Small intestine (tissue), 7 donors: Measurements from ENCODE around the gene CDK5. TPM values are rescaled to one million over a fixed set of nuclear protein-coding genes. Genes with fewer than 3 reads are reported as not detected.

Source experiments
- DNase-seq, 2 donors: peaks; one replicate each; pipeline versions ENCODE4 v3.0.0 to v3.0.0-alpha.2; 2013
- FAIRE-seq: peaks from 2 replicates; lab custom pipeline; 2012; peaks lifted over from hg19 to GRCh38; lab: Jason Lieb, UNC
- H3K27ac ChIP-seq, 3 donors: one replicate each; pipeline ENCODE4 v1.5.1; 2013; ENCODE audit warnings: low read length in 2 of 3, mild to moderate bottlenecking in 2 of 3, control low read depth in 1 of 3, inconsistent platforms in 1 of 3, low read depth in 1 of 3, moderate library complexity in 1 of 3
- H3K27me3 ChIP-seq, 3 donors: one replicate each; pipeline ENCODE4 v1.6.1; 2013; ENCODE audit warnings: low read length in 3 of 3, inconsistent platforms in 1 of 3; ENCODE audit not compliant: control insufficient read depth in 3 of 3, insufficient read depth in 3 of 3
- H3K36me3 ChIP-seq, 3 donors: one replicate each; pipeline ENCODE4 v1.6.1; 2013; ENCODE audit warnings: low read length in 3 of 3, inconsistent platforms in 1 of 3, low read depth in 1 of 3, mild to moderate bottlenecking in 1 of 3, moderate library complexity in 1 of 3; ENCODE audit not compliant: control insufficient read depth in 3 of 3, insufficient read depth in 2 of 3
- H3K4me1 ChIP-seq, 3 donors: one replicate each; pipeline ENCODE4 v1.6.1; 2013; ENCODE audit warnings: low read length in 2 of 3, inconsistent platforms in 1 of 3, low read depth in 1 of 3, mild to moderate bottlenecking in 1 of 3, moderate library complexity in 1 of 3; ENCODE audit not compliant: control insufficient read depth in 3 of 3, insufficient read depth in 2 of 3
- H3K4me3 ChIP-seq, 3 donors: one replicate each; pipeline ENCODE4 v1.5.1; 2013; ENCODE audit warnings: low read length in 3 of 3, control low read depth in 1 of 3, inconsistent platforms in 1 of 3, low read depth in 1 of 3, mild to moderate bottlenecking in 1 of 3, moderate library complexity in 1 of 3
- H3K9me3 ChIP-seq, 2 donors: one replicate each; pipeline ENCODE4 v1.6.1; 2013; ENCODE audit warnings: low read depth in 1 of 2, low read length in 1 of 2; ENCODE audit not compliant: control insufficient read depth in 2 of 2, insufficient read depth in 1 of 2
- WGBS, 3 donors: extraction: QIAGEN DNeasy Blood & Tissue Kit; methylation state at CpG; one replicate each; pipeline ENCODE4 v1.1.7; 2013; 5-methylcytosine and 5-hydroxymethylcytosine counted together
- polyA plus RNA-seq, 4 donors: library from polyadenylated mRNA; stranded (reverse) in 3 of 4; unstranded in 1 of 4; fragments of 200-250 nt in 3 of 4; fragments of 120-200 nt in 1 of 4; gene quantifications; one replicate each; pipeline versions ENCODE4 v1.2.1 to v1.2.3, GENCODE V29; 2013
- donor health status: healthy with polysubstance abuse.
- donor health status: control.
- donor health status: control.
- donor health status: Bipolar disorder and iron deficiency.
- donor health status: healthy.

The CDK5 gene
- polyA plus RNA-seq, 4 donors = 10.8 to 19.7 (median 11.9) TPM

DNA sequence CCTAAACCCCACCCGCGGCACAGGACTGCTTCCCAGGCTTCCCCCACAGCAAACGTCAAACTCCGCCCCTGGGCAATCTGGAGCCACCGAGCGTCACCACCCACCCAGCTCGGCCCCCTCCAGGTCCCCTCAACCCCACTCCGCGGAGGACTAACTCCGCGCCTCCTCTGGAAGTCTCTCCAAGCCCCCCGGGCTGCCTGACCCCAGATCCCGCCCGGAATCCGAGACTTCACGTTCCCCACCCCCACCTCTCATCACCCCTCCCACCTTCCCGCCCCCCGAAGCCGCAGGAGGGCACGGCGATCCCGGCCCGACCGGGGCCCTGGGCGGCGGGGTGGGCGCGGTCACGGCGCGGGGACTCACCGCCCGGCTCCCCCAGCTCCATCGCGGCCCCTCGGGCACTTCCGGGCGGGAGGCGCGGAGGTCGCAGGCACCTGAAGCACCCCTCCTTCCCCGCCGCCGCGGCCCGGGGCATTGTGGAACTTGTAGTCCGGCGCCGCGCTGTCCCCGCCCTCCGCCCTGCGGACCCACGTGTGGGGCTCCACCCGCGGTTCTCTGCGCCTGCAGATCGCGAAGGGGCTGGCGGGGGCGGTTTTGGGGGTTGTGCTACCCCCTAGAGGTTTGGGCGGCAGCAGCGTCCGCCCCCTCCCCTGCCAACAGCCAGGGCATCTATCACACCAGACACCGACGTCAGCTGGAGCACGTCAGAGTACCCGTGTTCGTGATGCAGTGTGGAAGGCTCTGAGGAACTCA, 25.6 kb upstream of the CDK5 start, which contains the start of gene TMUB1:
Gene TMUB1, minus strand, starts transcription at position 423 of the 753 bp plus-strand sequence. CDS start 930 bp downstream, outside the sequence.
- Histone ChIP-seq H3K27me3 (no peaks in the 10 kb centered on the region), H3K4me3 (peak within 1 kb of the TSS; percentile 73 to 83 (median 75)), H3K9me3 (no peaks in the 10 kb centered on the region), H3K27ac (peak within 1 kb of the TSS; percentile 76 to 97 (median 89)), H3K36me3 (peaks cover 0 to 21% (median 0%) of the 10 kb centered on the region in 3 donors), H3K4me1 (peaks cover 3 to 60% (median 15%) of the 10 kb centered on the region in 3 donors)
- FAIRE-seq (no peak), DNase-seq (peak; percentile 78 to 90)
- WGBS, 3 donors = 0 to 1% (median 1%) methylated on average over 51 to 69 of the region's 69 CpGs

DNA sequence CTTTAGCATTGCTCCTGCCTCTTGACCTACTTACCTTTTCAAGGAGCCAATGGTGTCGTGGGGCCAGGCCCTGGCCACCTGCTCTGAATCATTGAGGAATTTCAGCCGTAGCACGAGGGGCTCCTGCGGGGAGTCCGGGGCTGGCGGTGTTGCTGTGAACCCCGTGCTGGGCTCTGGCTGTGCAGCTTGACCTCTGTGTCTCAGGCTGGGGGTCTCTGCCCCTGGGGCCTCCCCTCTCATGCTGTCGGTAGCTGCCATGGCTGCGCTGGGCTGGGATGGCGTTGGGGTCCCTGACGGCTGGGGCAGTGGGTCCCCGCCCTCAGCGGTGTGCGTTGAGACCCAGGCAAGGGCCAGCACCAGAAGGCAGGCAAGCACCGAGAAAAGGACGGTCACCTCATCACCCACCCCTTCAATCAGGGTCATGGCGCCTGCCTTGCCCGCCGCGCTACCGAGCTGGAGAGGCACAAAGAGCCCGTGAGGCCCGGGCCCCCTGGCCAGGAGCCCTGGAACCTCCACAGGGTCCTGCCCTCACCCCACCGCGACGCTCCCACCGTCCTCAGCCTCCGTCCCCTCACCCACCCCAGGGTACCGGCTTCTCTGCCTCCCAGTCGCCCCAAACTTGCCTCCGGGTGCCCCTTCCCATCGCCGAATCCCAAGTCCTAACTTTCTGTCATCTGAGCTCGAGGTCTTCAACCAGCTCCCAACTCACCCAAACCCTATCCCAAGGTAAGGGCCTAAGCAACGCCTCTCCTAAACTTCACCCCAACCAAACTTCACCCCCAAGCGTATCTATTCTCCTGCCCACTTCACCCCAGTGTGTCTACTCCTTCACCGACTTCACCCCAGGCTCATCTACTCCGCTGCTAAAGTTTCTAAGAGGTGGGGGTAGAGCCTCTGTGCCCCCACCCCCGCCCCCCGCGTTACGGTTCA, 24.7 kb upstream of the CDK5 start:
- 24 to 50% (median 29%) methylated on average over 35 to 42 of the region's 42 CpGs for WGBS, 3 donors
- Histone ChIP-seq H3K27me3 (no peaks in the 10 kb centered on the region), H3K36me3 (peaks cover 0 to 29% (median 0%) of the 10 kb centered on the region in 3 donors), H3K27ac (peak overlapping the region; percentile 76 to 97 (median 89)), H3K4me1 (peaks cover 3 to 60% (median 12%) of the 10 kb centered on the region in 3 donors), H3K4me3 (peak overlapping the region; percentile 73 to 83 (median 75)), H3K9me3 (no peaks in the 10 kb centered on the region)
- FAIRE-seq = no peak
- no peak for DNase-seq

DNA sequence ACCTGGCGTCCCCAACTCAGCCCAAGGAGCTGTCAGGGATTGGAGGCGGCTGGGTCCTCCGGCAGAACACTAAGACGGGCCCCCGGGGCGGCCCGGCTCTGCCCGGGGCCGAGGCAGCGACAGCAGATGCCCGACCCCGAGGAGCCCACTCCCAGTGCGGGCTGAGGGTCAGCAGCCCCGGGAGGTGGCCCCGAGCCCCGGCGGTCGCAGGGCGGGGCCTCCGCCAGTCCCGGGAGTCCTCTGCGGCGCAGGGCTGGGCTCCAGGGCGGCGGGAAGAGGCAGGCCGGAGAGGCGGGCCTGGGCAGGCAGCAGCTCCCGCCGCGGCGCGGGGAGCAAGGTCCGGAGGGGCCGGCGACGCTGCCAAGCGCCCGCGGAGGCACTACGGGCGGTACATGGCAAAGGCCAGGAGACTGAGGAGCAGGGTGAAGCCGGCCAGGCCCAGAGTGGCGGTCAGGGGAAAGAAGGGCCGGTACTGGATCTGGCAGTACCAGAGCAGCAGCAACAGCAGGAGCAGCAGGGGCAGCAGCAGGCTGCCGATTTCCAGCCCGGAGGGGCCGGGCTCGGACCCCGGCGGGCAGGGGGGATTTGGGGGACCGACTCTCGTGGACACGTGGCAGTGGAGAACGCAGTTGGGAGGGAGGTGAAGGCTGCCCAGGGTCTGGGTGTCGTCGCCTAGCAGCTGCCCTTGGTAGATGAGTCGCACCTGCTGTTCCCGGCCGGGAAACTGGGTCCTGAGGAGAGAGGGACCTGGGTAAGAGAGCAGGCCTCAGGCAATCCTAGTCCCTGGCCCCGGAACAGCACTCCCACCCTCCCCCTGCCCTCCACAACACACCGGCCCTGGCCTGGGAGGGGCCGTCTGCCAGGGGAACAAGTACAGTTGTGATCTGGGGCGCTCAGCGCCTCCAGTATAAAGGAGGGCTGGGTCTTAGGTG, 23.7 kb upstream of the CDK5 start:
- peaks cover 3 to 60% (median 12%) of the 10 kb centered on the region in 3 donors for H3K4me1 ChIP-seq
- H3K27me3 ChIP-seq = no peaks in the 10 kb centered on the region
- WGBS, 3 donors = 11 to 29% (median 22%) methylated on average over 53 to 64 of the region's 64 CpGs
- H3K4me3 ChIP-seq = peak overlapping the region; percentile 17 to 75 (median 73)
- H3K27ac ChIP-seq = peak overlapping the region; percentile 76 to 97 (median 89)
- DNase-seq (peak; percentile 76 to 83), FAIRE-seq (no peak)
- peaks cover 0 to 39% (median 0%) of the 10 kb centered on the region in 3 donors for H3K36me3 ChIP-seq
- H3K9me3 ChIP-seq = no peaks in the 10 kb centered on the region

DNA sequence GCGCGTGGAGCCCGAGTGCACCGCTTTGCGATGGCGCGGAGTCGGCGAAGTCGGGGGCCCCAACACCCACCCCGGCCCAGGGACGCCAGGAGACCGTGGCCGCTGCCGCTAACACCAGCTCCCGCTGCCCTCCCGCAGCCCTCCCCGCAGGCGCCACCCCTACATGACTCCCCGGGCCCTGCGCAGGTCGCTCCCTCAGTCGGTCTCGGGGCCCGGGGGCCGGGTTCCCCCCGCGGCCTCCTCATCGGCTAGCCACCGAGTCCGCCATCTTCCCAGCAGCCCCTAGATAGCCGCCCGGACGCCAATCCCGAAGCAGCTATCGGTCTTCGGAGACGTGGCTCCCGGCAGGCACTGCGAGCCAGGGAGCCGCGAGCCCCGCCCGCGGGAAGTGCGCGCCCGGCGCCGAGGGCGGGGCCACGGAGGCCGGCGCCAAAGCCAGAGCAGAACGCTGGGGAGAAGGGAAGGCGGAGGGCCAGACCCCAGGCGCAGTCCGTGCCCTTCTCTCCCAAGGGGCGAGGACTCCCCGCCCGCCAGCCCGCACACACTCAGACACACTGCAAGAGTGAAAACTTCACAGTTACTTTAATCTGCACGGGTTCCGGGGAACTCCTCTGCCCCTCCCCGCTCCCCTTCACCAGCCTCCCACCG, 22.9 kb upstream of the CDK5 start, which contains the start of gene FASTK:
Gene FASTK, minus strand, starts transcription at position 288 of the 648 bp plus-strand sequence. Its CDS starts 43 bp downstream, at position 245.
- no peaks in the 10 kb centered on the region for H3K9me3 ChIP-seq
- peak within 1 kb of the TSS; percentile 73 to 94 (median 75) for H3K4me3 ChIP-seq
- no peak for FAIRE-seq
- DNase-seq = peak; percentile 92 to 95
- WGBS, 3 donors = 1% methylated on average over 59 to 66 of the region's 66 CpGs
- H3K27ac ChIP-seq = peak within 1 kb of the TSS; percentile 86 to 97 (median 89)
- peaks cover 3 to 46% (median 6%) of the 10 kb centered on the region in 3 donors for H3K36me3 ChIP-seq
- peaks cover 3 to 57% (median 12%) of the 10 kb centered on the region in 3 donors for H3K4me1 ChIP-seq
- no peaks in the 10 kb centered on the region for H3K27me3 ChIP-seq

DNA sequence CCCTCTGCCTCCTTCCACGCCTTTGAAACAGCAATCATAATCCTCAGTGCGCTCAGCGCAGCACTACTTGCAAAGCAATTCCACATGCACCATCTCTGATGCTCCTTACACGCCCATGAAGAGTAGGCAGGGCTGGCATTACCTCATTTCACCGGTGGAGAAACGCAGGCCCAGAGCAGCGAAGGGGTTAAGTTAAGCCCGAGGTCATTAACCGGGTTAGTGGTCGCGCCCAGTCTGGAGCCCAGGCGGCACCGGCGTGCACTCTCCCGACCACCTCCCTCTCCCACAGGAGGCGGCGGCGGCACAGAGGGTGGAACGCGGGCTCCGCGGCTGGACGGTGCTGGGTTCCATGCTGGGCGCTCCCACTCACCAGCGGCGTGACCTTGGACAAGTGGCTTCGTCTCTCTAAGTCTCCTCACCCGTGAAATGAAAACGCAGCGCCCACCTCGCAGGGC, 22.4 kb upstream of the CDK5 start:
- FAIRE-seq (no peak), DNase-seq (peak; percentile 41 to 70)
- 0 to 1% (median 1%) methylated on average over 27 to 31 of the region's 31 CpGs for WGBS, 3 donors
- H3K4me3 ChIP-seq = peak overlapping the region; percentile 69 to 94 (median 73)
- peaks cover 3 to 52% (median 12%) of the 10 kb centered on the region in 3 donors for H3K4me1 ChIP-seq
- H3K36me3 ChIP-seq = peaks cover 6 to 52% (median 6%) of the 10 kb centered on the region in 3 donors
- H3K27me3 ChIP-seq = no peaks in the 10 kb centered on the region
- no peaks in the 10 kb centered on the region for H3K9me3 ChIP-seq
- peak overlapping the region; percentile 76 to 86 (median 84) for H3K27ac ChIP-seq

DNA sequence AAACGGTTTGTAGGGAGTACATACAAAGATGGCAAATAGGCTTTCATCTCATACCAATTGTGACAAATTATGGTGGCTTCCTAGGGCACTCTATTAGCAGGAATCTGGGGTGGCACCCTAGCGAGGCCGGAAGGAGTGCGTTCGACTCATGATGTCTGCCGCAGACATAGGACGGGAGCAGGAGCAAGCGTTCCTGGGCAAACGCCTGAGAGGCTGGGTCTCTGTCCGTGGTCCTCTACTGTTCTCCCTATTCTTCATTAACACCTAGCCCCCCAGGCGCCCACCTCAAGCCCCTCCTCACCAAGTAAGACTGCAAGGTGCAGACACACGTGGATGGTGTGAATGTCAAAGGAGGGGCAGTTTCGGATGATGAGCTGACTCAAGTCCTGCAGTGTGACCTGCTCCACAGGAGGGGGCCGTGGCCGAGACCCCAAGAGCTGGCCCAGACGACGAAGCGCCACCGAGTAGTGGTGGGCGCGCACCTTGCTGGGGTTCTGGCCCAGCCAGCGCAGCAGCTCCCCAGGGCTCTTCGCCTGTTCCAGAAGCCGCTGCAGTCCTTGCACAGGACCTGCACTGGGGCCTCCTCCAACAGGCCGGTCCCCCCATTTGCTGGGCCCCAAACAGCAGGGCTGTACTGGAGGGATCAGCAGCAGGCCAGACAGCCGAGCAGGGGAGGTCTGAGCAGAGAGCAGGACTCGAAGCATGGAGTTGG, 21.7 kb upstream of the CDK5 start:
- peaks cover 8 to 59% (median 9%) of the 10 kb centered on the region in 3 donors for H3K36me3 ChIP-seq
- 78 to 83% (median 83%) methylated on average over 27 of the region's 27 CpGs for WGBS, 3 donors
- FAIRE-seq = no peak
- DNase-seq = no peak
- peak overlapping the region in 2 of 3 donors; percentile 69 to 73 for H3K4me3 ChIP-seq
- H3K27me3 ChIP-seq = no peaks in the 10 kb centered on the region
- H3K4me1 ChIP-seq = peaks cover 3 to 49% (median 12%) of the 10 kb centered on the region in 3 donors
- peak overlapping the region in 2 of 3 donors; percentile 84 to 86 for H3K27ac ChIP-seq
- no peaks in the 10 kb centered on the region for H3K9me3 ChIP-seq
